Loucy (cell line): Measurements from ENCODE around the gene DNASE2.

Source experiments
- H2AFZ ChIP-seq: fragments of 200-600 bp; sonication (generic); 2 replicates; pipeline ENCODE4 v1.6.0; 2016; ENCODE audit warnings: antibody characterized with exemption, mild to moderate bottlenecking, low read length, moderate library complexity
- H3F3A ChIP-seq: fragments of 200-600 bp; 2 replicates; pipeline ENCODE4 v1.6.0; 2016; ENCODE audit warnings: antibody characterized with exemption, low read depth, mild to moderate bottlenecking
- H3K27me3 ChIP-seq: fragments of 200-600 bp; sonication (generic); 2 replicates; pipeline ENCODE4 v1.6.1; 2014; ENCODE audit warnings: low read length, mild to moderate bottlenecking; ENCODE audit not compliant: insufficient read depth, poor library complexity, severe bottlenecking
- H3K36me3 ChIP-seq: fragments of 200-600 bp; sonication (generic); 2 replicates; pipeline ENCODE4 v1.6.1; 2016; ENCODE audit warnings: low read length; ENCODE audit not compliant: insufficient read depth
- H3K4me1 ChIP-seq: fragments of 200-600 bp; sonication (generic); 2 replicates; pipeline ENCODE4 v1.5.1; 2014; ENCODE audit warnings: low read length, mild to moderate bottlenecking; ENCODE audit not compliant: insufficient read depth, poor library complexity, severe bottlenecking
- H3K4me2 ChIP-seq: fragments of 200-600 bp; sonication (generic); 2 replicates; pipeline ENCODE4 v1.6.0; 2014; ENCODE audit warnings: antibody characterized with exemption, low read length, low read depth, mild to moderate bottlenecking; ENCODE audit not compliant: poor library complexity, severe bottlenecking
- H3K4me3 ChIP-seq: fragments of 200-600 bp; sonication (generic); 2 replicates; pipeline ENCODE4 v1.5.1; 2014; ENCODE audit warnings: low read length, mild to moderate bottlenecking, mixed read lengths; ENCODE audit not compliant: poor library complexity, severe bottlenecking
- H3K79me2 ChIP-seq: fragments of 200-600 bp; sonication (generic); 2 replicates; pipeline ENCODE4 v1.6.1; 2014; ENCODE audit warnings: low read length; ENCODE audit not compliant: insufficient read depth
- H3K9ac ChIP-seq: fragments of 200-600 bp; sonication (generic); 2 replicates; pipeline ENCODE4 v1.6.0; 2014; ENCODE audit warnings: mild to moderate bottlenecking, low read depth, low read length, moderate library complexity; ENCODE audit not compliant: poor library complexity, severe bottlenecking
- H3K9me2 ChIP-seq: fragments of 200-600 bp; sonication (generic); replicated peaks from 2 replicates; pipeline ENCODE4 v1.6.1; 2016; ENCODE audit warnings: low read depth, low read length, mixed read lengths
- H3K9me3 ChIP-seq: fragments of 200-600 bp; sonication (generic); 2 replicates; pipeline ENCODE4 v1.6.1; 2014; ENCODE audit warnings: mild to moderate bottlenecking, antibody characterized with exemption, low read length, low read depth; ENCODE audit not compliant: insufficient read depth
- H4K20me1 ChIP-seq: fragments of 200-600 bp; sonication (generic); 2 replicates; pipeline ENCODE4 v1.6.0; 2014; ENCODE audit warnings: antibody characterized with exemption, low read length, mild to moderate bottlenecking; ENCODE audit not compliant: insufficient read depth, poor library complexity, severe bottlenecking
- CTCF ChIP-seq: fragments of 200-600 bp; sonication (generic); conservative IDR thresholded peaks from 2 replicates; pipeline ENCODE4 v1.5.1; 2014; ENCODE audit warnings: mild to moderate bottlenecking, antibody characterized with exemption, low read length
- EZH2phosphoT487 ChIP-seq: fragments of 200-600 bp; IDR thresholded peaks from 2 replicates; pipeline ENCODE4 v1.6.1; 2018; ENCODE audit warnings: antibody characterized with exemption, mild to moderate bottlenecking, moderate library complexity, borderline replicate concordance

Gene DNASE2

GRCh38 chr19:12841094-12841493 lies 40.2 kb downstream of the DNASE2 start:
- Histone ChIP-seq H2AFZ (no peak overlapping the region), H3K4me3 (no peak overlapping the region), H3K27me3 (no peaks in the 10 kb centered on the region)

GRCh38 chr19:12840091-12841079 lies 40.9 kb downstream of the DNASE2 start:
- Histone ChIP-seq H3K4me2 (peak overlapping the region; percentile 31), H3K27me3 (no peaks in the 10 kb centered on the region), H2AFZ (no peak overlapping the region), H4K20me1 (peaks cover 33% of the 10 kb centered on the region), H3K4me1 (peaks cover 14% of the 10 kb centered on the region), H3F3A (no peaks in the 10 kb centered on the region), H3K9me3 (no peaks in the 10 kb centered on the region), H3K9me2 (no peaks in the 10 kb centered on the region), H3K9ac (no peak overlapping the region), H3K4me3 (no peak overlapping the region), H3K79me2 (peaks cover 28% of the 10 kb centered on the region), H3K36me3 (no peaks in the 10 kb centered on the region)
- TF ChIP-seq EZH2phosphoT487 (no peak), CTCF (no peak)

More at GRCh38 chr19:12841094-12841493, 40.2 kb downstream of the DNASE2 start:
- H3K36me3 ChIP-seq = no peaks in the 10 kb centered on the region
- no peaks in the 10 kb centered on the region for H3K9me3 ChIP-seq
- TF ChIP-seq CTCF (no peak), EZH2phosphoT487 (no peak)
- H3K4me1 ChIP-seq = peaks cover 14% of the 10 kb centered on the region
- peaks cover 33% of the 10 kb centered on the region for H4K20me1 ChIP-seq
- peaks cover 28% of the 10 kb centered on the region for H3K79me2 ChIP-seq
- H3F3A ChIP-seq = no peaks in the 10 kb centered on the region
- H3K9me2 ChIP-seq = no peaks in the 10 kb centered on the region
- no peak overlapping the region for H3K9ac ChIP-seq
- H3K4me2 ChIP-seq = peak overlapping the region; percentile 31

- H3K4me2 ChIP-seq = peak overlapping the region; percentile 82
- peak overlapping the region; percentile 89 for H3K4me3 ChIP-seq
- peaks cover 21% of the 10 kb centered on the region for H3K4me1 ChIP-seq
- H2AFZ ChIP-seq = peak overlapping the region; percentile 92; the same call in 1 of the 2 replicates
- peaks cover 28% of the 10 kb centered on the region for H4K20me1 ChIP-seq
- no peaks in the 10 kb centered on the region for H3K36me3 ChIP-seq
- H3K27me3 ChIP-seq = no peaks in the 10 kb centered on the region
- peak overlapping the region; percentile 84 for H3K9ac ChIP-seq
- no peaks in the 10 kb centered on the region for H3K9me3 ChIP-seq
- no peak for TF ChIP-seq CTCF
- TF ChIP-seq EZH2phosphoT487 = no peak
- peaks cover 28% of the 10 kb centered on the region for H3K79me2 ChIP-seq
- no peaks in the 10 kb centered on the region for H3F3A ChIP-seq
- H3K9me2 ChIP-seq = no peaks in the 10 kb centered on the region
Measured at GRCh38 chr19:12838886-12839756, 42.1 kb downstream of the DNASE2 start.
